GM18858 (cell line): ENCODE data around the gene CDH13.

ENCODE experiments used
- ATAC-seq: cut with Tn5 transposase; IDR thresholded peaks from one replicate; pipeline ENCODE4 v1.9.1; 2021; ENCODE audit not compliant: unreplicated experiment

CDH13 gene

GRCh38 chr16:82626791-82627261 lies at the start of gene CDH13:
Gene CDH13, plus strand, starts transcription at chr16:82626969.
- ATAC-seq: no peak

- ATAC-seq: no peak
These were observed 46.4 kb upstream of the CDH13 start for GRCh38 chr16:82580298-82580890.

- ATAC-seq: no peak
These were observed 43.8 kb upstream of the CDH13 start for GRCh38 chr16:82582975-82583374.

- no peak for ATAC-seq
These were observed 43.3 kb upstream of the CDH13 start for GRCh38 chr16:82583422-82583821.

- ATAC-seq: no peak
These were observed 42.1 kb upstream of the CDH13 start for GRCh38 chr16:82584553-82585152.

- ATAC-seq: no peak
These were observed 41.1 kb upstream of the CDH13 start for GRCh38 chr16:82585675-82586074.

- ATAC-seq: no peak
These were observed 40.6 kb upstream of the CDH13 start for GRCh38 chr16:82586130-82586529.

- ATAC-seq: no peak
These were observed 39.5 kb upstream of the CDH13 start for GRCh38 chr16:82587289-82587688.

- no peak for ATAC-seq
These were observed 37.4 kb upstream of the CDH13 start for GRCh38 chr16:82589407-82589806.

GRCh38 chr16:82594114-82594513 lies 32.7 kb upstream of the CDH13 start:
- no peak for ATAC-seq

- ATAC-seq: no peak
These were observed 28.0 kb upstream of the CDH13 start for GRCh38 chr16:82598771-82599170.

GRCh38 chr16:82601989-82602640 lies 24.7 kb upstream of the CDH13 start:
- no peak for ATAC-seq

- no peak for ATAC-seq
These were observed 22.9 kb upstream of the CDH13 start for GRCh38 chr16:82603784-82604411.

GRCh38 chr16:82605076-82605475 lies 21.7 kb upstream of the CDH13 start:
- ATAC-seq: no peak

- ATAC-seq: no peak
These were observed 20.7 kb upstream of the CDH13 start for GRCh38 chr16:82605863-82606620.

- ATAC-seq: no peak
These were observed 17.6 kb upstream of the CDH13 start for GRCh38 chr16:82609140-82609539.

GRCh38 chr16:82612263-82612662 lies 14.5 kb upstream of the CDH13 start:
- ATAC-seq: no peak

- ATAC-seq: no peak
These were observed 10.4 kb upstream of the CDH13 start for GRCh38 chr16:82616356-82616755.

GRCh38 chr16:82621781-82622180 lies 5.0 kb upstream of the CDH13 start:
- ATAC-seq: no peak

- ATAC-seq: no peak
These were observed 3.5 kb upstream of the CDH13 start for GRCh38 chr16:82623241-82623640.
